Measurements from ENCODE around the gene DGKE.

Gene DGKE

DNA sequence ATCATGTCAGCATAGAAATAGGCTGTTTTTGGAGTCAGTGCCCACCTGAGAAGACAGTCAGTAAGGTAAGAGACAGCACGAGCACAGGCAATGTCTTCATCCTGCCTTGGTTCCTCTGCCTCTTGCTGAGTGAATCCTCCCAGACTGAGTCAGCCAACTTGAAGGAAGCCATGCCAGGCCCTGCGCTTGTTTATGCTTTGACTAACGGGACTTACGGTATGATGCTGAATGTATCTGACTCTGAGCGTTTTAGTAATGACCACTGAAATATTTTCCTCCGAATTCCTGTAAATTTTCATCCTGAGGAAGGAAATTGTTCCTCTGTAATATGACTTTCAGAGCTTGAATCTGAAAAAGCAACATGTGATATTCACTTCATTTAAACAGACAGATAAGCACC, 18.2 kb upstream of the DGKE start:
- DNase-seq = no peak

DNA sequence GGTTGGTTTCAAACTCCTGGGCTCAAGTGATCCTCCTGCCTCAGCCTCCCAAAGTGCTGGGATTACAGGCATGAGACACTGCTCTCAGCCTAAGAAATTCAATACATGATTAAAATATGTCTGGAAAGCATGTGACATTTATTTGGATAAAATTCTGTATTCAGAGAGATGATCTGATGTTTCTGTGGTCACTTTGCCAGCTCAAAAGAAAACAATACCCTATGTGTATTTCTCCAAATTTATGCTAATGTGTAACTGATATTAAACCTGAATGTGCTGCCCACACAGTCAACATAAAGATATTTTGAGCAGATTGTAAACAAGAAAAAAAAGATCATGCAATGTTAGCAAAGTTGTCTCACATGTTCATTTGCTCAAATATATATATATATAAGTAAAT, 16.9 kb upstream of the DGKE start:
- DNase-seq = no peak

GRCh38 chr17:56819030-56819429, 14.9 kb upstream of the DGKE start:
- no peak for DNase-seq

GRCh38 chr17:56819431-56820145, 14.4 kb upstream of the DGKE start:
- DNase-seq = no peak

DNA sequence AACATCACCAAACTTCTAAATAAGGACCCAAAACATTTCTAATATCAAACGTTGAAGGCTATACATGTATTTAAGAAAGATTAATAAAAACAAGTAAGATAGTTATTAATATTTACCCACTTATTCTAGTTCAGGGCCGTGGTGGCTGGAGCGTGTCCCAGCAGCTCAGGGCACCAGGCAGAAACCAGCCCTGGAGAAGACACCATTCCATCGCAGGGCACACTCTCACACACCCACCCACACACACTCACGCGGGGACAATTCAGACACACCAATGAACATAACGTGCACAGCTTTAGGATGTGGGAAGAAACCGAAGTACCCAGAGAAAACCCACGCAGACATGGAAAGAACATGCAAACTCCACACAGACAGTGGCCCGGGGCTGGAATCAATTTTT, 13.7 kb upstream of the DGKE start:
- DNase-seq = no peak

DNA sequence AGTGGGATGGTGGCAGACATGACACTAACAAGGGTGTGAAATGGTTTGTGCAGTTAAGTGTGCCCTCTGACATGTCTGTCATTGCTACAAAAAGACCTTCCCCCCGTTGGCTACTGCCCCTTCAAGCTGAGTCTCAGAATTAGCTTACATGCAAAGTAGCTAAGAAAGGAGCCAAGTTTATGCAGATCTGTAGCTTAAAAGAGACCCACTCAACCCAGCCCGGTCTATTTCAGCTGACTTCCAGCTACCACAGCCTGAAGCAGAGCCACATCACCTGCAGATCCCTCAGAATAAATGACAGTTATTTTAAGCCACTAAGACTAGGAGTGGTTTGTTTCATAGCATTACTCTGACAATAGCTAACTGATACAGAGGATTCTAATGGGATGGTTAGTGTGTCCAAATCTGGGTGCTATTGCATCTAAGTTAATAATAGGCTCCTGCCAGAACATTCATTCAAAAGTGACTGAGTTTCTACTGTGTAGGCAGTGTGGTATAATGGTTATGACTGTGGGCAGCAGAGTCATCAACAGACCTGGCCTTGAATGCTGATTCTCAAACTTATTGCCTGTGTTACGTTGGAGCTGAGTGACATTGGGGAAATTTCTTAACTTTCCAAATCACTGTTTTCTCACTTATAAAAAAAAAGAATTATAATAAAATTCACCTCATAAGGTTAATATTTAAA, 12.0 kb upstream of the DGKE start:
- DNase-seq = no peak

- DNase-seq = no peak
Measured at GRCh38 chr17:56822725-56823124, 11.2 kb upstream of the DGKE start.

DNA sequence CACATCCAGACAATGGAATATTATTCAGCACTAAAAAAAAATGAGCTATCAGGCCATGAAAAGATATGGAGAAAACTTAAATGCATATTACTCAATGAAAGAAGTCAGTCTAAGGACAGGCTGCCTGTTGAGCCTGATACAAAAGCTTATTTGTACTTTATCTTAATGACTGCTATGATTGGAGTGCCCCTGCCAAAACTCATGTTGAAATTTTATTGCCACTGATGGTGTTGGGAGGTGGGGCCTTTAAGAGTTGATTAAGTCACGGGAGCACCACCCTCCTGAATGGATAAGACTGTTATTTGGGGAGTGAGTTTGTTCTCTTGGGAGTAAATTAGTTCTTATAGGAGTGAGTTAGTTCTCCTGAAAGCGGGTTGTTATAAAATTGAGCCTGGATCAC, 10.1 kb upstream of the DGKE start:
- DNase-seq = no peak

DNA sequence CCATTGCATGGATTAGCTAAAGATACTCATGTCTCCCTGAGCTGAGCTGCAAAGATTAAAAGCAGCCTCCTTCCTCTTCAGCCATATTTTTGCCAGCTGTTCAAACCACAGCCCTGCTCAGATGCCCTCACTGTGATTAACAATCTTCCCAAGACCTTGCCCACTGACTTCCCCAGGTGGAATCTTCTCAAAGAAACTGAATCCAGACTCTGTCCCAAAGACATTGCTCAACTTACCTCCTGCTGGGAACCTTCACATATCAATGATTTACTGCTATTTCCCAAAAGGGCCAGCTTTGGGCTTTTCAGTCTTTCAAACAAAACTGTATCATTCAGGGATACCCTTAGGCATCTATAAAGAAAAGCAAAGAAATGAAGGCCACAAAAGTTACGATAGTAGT, 9.4 kb upstream of the DGKE start:
- DNase-seq = no peak

- no peak for DNase-seq
Measured at GRCh38 chr17:56826611-56827414, 7.1 kb upstream of the DGKE start.

- DNase-seq = no peak
Measured at GRCh38 chr17:56830726-56831368, 3.1 kb upstream of the DGKE start.

- no peak for DNase-seq
Measured at GRCh38 chr17:56831369-56832095, 2.4 kb upstream of the DGKE start.

DNA sequence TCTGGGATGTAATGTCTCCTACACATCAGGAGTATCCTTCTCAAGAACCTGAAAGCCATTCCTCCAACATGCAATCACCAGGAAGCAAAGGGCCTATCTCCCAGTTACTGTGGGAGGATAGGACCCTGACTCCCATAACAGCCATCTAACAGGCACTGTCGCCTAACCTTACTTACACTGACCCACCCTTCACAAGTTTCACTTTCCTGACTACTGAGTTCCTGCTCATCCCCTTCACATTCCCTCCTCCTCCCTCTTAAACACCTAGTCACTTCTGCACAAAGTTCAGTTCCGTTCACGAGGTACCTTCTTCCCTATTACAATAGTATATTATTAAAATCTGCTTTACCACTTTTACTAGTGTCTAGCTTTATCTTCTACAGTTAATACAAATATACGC, 1.5 kb upstream of the DGKE start:
- DNase-seq = no peak

DNA sequence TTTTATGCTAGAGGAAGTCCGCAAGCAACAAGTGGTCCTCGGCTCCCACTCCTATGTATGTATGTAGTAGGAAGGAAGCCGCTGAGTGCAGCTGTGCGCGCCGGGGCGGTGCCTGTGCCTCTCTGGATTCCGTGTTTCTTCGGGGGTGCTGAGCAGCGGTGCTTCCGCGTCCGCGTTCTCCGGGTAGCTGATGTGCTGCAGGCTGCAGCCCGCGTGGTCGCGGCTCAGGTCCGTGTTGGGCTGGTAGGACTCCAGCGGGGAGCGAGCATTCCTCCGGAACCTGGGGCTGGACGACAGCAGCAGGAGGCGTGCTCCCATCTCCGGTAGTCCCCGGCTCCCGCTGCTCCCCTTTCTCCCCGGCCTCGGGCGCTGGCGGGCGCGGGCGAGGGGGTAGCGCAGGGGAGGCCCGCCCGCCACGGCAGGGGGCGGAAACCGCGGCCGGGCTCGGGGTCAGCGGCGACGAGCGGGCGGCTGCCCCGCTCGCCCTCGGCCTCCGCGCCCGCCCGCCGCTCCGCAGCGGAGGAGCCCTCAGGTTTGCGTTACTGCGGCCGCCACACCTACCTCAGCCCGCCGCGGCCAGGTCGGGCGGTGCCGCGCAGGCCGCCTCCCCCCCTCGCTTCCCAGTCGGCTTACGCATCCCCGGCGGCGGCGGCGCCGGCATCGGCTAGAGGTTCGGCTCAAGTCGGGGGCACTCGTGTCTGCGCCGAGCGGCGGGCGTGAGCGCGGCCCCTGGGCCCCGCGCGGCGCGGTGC, 718 bp upstream of the DGKE start:
- peak; percentile 63 for DNase-seq

- DNase-seq = peak; percentile 56
Measured at GRCh38 chr17:56834380-56835263, 671 bp downstream of the DGKE start.

DNA sequence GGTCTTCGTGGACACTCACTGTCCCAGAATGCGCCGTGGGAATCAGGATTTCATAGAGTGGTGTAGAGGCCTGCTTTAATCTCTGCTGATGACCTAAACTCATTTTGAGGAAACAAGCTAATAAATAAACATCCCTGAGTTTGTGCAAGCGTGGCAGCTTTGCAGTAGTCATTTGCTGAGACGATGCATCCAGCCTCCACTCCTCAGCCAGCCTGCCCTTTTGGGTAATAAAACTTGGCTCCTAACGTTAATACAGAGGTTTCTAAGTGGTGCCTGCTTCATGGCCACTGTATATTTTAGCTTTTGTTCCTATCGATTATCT, 1.3 kb downstream of the DGKE start:
- DNase-seq = no peak

GRCh38 chr17:56838687-56839086, 4.7 kb downstream of the DGKE start:
- DNase-seq = no peak

- no peak for DNase-seq
Measured at GRCh38 chr17:56842577-56842976, 8.6 kb downstream of the DGKE start.

DNA sequence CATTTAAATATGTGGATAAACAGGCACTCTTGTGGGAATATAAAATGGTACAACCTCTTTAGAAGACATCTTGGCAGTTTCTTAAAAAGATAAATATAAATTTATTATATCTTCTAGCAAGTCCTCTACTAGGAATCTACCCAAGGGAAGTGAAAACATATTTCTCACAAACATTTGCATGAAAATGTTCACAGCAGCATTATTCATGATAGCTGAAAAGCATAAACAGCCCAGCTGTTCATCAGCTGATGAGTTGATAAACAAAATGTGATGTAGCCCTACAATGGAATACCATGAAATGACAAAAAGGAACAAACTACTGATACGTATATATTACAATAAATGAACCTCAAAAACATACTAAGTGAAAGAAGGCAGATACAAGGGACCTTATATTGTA, 12.0 kb downstream of the DGKE start:
- DNase-seq = no peak

DNA sequence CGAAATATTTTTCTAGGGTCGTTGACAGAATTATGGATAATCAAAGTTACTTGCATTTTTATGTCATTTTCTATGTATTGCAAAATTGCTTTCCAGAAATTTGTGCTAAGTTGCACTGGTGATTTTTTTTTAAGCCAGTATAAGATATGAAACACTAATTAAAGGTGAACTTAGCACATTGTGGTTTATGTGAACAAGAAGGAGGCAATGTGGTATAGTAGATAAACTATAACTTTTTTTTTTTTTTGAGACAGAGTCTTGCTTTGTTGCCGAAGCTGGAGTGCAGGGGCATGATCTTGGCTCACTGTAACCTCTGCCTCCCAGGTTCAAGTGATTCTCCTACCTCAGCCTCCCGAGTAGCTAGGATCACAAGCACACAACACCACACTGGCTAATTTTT, 13.2 kb downstream of the DGKE start:
- no peak for DNase-seq

DNA sequence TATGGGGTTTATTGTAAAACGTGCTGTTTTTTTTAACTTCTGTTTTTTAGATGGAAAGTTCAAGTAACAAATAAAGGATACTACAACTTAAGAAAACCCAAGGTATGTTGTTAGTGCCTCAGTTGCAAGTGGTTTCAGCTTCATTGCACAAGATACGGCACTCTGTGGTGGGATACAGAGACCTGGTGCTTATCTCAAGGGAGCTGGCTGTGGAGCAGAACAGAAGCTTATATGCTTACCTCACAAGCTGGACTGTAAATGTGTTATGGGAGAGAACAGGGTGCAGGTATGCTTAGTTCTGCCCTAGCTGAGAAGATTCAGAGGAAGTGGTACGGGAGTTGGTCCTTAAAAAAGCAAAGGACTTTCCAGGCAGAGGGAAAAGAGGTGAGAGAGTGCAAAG, 15.2 kb downstream of the DGKE start:
- no peak for DNase-seq

Data from left hindlimb (tissue), 1 donor.